Sigmoid colon (tissue), 7 donors: ENCODE measurements around the gene RPGRIP1L. TPM values are rescaled to one million over a fixed set of nuclear protein-coding genes. Genes with fewer than 3 reads are reported as not detected.

Source experiments
- DNase-seq: peaks from one replicate; pipeline ENCODE4 v3.0.0-alpha.2; 2019
- H3K27ac ChIP-seq, 4 donors: fragments of 200-600 bp; sonication (generic); one replicate each; pipeline ENCODE4 v1.5.1; 2016 to 2019; ENCODE audit warnings: mild to moderate bottlenecking in 1 of 4
- H3K27me3 ChIP-seq, 3 donors: fragments of 200-600 bp; sonication (generic); one replicate each; pipeline ENCODE4 v1.5.1; 2019; ENCODE audit warnings: mild to moderate bottlenecking in 1 of 3
- H3K36me3 ChIP-seq, 4 donors: fragments of 200-600 bp; sonication (generic); one replicate each; pipeline ENCODE4 v1.5.1; 2016 to 2019
- H3K4me1 ChIP-seq, 4 donors: fragments of 200-600 bp; sonication (generic); one replicate each; pipeline ENCODE4 v1.5.1; 2017 to 2019
- H3K4me3 ChIP-seq, 4 donors: fragments of 200-600 bp; sonication (generic); one replicate each; pipeline ENCODE4 v1.5.1; 2017 to 2019; ENCODE audit warnings: mild to moderate bottlenecking in 2 of 4, moderate library complexity in 1 of 4
- H3K9me3 ChIP-seq, 4 donors: fragments of 200-600 bp in 3 of 4; sonication (generic) in 3 of 4; one replicate each; pipeline versions ENCODE4 v1.5.1 to v1.6.1; 2013 to 2019
- EP300 ChIP-seq, 4 donors: sonication (generic); formaldehyde crosslinking; IDR thresholded peaks; one replicate each; pipeline ENCODE4 v1.6.1; 2017; ENCODE audit warnings: antibody characterized with exemption in 4 of 4
- POLR2A ChIP-seq, 2 donors: fragments of 450-650 bp; IDR thresholded peaks; one replicate each; pipeline ENCODE4 v1.6.1; 2016; ENCODE audit warnings: antibody characterized with exemption in 2 of 2, mild to moderate bottlenecking in 2 of 2, moderate library complexity in 2 of 2
- POLR2AphosphoS5 ChIP-seq, 4 donors: sonication (generic); formaldehyde crosslinking; IDR thresholded peaks; one replicate each; pipeline ENCODE4 v1.6.1; 2017; ENCODE audit warnings: antibody characterized with exemption in 4 of 4
- WGBS, 2 donors: extraction: QIAGEN DNeasy Blood & Tissue Kit; methylation state at CpG; one replicate each; pipeline ENCODE4 v1.1.7; 2013; 5-methylcytosine and 5-hydroxymethylcytosine counted together
- intact Hi-C: fragments of 100-400 bp; cut with DNase I; formaldehyde crosslinking; loops from one replicate; pipeline ENCODE4 v1.15.1; 2023
- polyA plus RNA-seq, 3 donors: library from polyadenylated mRNA; stranded (reverse); fragments of 200-250 nt; gene quantifications; one replicate each; pipeline ENCODE4 v1.2.3, GENCODE V29; 2013
- total RNA-seq, 4 donors: library from RNA; depleted of rRNA; stranded (reverse); fragments of >200 nt; gene quantifications; one replicate each; pipeline ENCODE4 v1.1.0, GENCODE V29; 2016
- TF ChIP-seq, protein P1 (sequence below), 4 experiments: fragments of 450-650 bp in 3 of 4; fragments of 200-600 bp in 1 of 4; IDR thresholded peaks; one replicate each; pipeline ENCODE4 v1.5.1; 2016 to 2019; ENCODE audit warnings: antibody characterized with exemption in 4 of 4, mild to moderate bottlenecking in 3 of 4, moderate library complexity in 2 of 4
- donor health status: healthy with polysubstance abuse.
- donor health status: Bipolar disorder and iron deficiency.
- donor health status: healthy.

The RPGRIP1L gene
- total and polyA plus RNA-seq, 7 donors = 0.46 to 5.8 (median 3.6) TPM

DNA sequence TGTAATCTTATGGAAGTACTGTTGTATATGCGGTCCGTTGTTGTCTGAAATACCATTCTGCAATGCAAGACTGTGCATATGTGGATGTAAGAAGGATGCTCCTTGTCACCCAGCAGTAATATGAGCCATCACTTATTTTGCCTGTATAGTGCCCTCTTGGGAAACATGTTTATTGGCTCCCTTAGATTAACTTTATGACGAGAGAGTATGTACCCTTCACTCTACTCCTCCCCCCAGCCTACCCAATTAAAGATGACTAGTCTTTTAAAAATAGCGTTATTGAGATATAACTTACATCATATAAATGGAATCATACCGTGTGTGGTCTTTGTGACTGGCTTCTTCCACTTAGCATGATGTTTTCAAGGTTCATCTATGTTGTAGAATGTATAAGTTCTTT, 33.9 kb upstream of the RPGRIP1L start:
- DNase-seq = no peak
- TF ChIP-seq EP300 (IDR thresholded peaks at IDR 0.05) (no peak), POLR2A (IDR thresholded peaks at IDR 0.05) (no peak), POLR2AphosphoS5 (IDR thresholded peaks at IDR 0.05) (no peak)
- TF ChIP-seq, protein P1, sequence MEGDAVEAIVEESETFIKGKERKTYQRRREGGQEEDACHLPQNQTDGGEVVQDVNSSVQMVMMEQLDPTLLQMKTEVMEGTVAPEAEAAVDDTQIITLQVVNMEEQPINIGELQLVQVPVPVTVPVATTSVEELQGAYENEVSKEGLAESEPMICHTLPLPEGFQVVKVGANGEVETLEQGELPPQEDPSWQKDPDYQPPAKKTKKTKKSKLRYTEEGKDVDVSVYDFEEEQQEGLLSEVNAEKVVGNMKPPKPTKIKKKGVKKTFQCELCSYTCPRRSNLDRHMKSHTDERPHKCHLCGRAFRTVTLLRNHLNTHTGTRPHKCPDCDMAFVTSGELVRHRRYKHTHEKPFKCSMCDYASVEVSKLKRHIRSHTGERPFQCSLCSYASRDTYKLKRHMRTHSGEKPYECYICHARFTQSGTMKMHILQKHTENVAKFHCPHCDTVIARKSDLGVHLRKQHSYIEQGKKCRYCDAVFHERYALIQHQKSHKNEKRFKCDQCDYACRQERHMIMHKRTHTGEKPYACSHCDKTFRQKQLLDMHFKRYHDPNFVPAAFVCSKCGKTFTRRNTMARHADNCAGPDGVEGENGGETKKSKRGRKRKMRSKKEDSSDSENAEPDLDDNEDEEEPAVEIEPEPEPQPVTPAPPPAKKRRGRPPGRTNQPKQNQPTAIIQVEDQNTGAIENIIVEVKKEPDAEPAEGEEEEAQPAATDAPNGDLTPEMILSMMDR (IDR thresholded peaks at IDR 0.05) = no peak
- Histone ChIP-seq H3K27me3 (no peaks in the 10 kb centered on the region), H3K27ac (no peak overlapping the region), H3K9me3 (no peaks in the 10 kb centered on the region), H3K4me3 (no peak overlapping the region), H3K4me1 (peaks cover 0 to 22% (median 7%) of the 10 kb centered on the region in 4 donors), H3K36me3 (no peaks in the 10 kb centered on the region)
- intact Hi-C loops = no loop called here
- 81 to 92% methylated on average over 5 of the region's 5 CpGs for WGBS, 2 donors

DNA sequence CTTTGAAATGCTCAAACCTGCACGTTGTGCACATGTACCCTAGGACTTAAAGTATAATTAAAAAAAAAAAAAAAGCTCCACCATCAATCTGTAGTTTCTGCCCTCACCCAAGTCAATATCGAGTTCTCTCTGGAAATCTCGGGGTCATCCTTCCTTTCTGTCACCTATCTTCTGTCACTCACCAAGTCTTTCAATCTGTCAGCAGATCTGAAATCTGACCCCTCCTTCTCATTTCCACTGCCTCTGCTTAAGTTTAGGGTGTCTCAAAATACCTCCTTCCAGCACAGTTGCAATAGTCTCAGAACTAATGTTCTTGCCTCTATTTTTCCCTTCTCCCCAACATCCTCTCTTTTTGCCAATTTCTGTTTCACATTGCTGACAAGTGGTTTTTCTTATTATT, 32.6 kb upstream of the RPGRIP1L start:
- TF ChIP-seq POLR2AphosphoS5 (IDR thresholded peaks at IDR 0.05) (no peak), POLR2A (IDR thresholded peaks at IDR 0.05) (no peak), EP300 (IDR thresholded peaks at IDR 0.05) (no peak)
- TF ChIP-seq, protein P1 (IDR thresholded peaks at IDR 0.05) = no peak
- DNase-seq = no peak
- no peaks in the 10 kb centered on the region for H3K9me3 ChIP-seq
- no peaks in the 10 kb centered on the region for H3K36me3 ChIP-seq
- H3K4me1 ChIP-seq = peaks cover 0 to 28% (median 15%) of the 10 kb centered on the region in 4 donors
- intact Hi-C loops = no loop called here
- WGBS, 2 donors = 91 to 94% methylated on average over 3 of the region's 3 CpGs
- H3K4me3 ChIP-seq = no peak overlapping the region
- H3K27ac ChIP-seq = no peak overlapping the region
- no peaks in the 10 kb centered on the region for H3K27me3 ChIP-seq

GRCh38 chr16:53734908-53735307, 31.2 kb upstream of the RPGRIP1L start:
- peaks cover 0 to 23% (median 15%) of the 10 kb centered on the region in 4 donors for H3K4me1 ChIP-seq
- WGBS, 2 donors = 96 to 99% methylated on average over 2 of the region's 2 CpGs
- H3K27ac ChIP-seq = no peak overlapping the region
- no peaks in the 10 kb centered on the region for H3K27me3 ChIP-seq
- no peak for DNase-seq
- H3K36me3 ChIP-seq = no peaks in the 10 kb centered on the region
- no peaks in the 10 kb centered on the region for H3K9me3 ChIP-seq
- no peak overlapping the region for H3K4me3 ChIP-seq
- intact Hi-C loops = no loop called here
- TF ChIP-seq POLR2AphosphoS5 (IDR thresholded peaks at IDR 0.05) = no peak
- no peak for TF ChIP-seq EP300 (IDR thresholded peaks at IDR 0.05)
- no peak for TF ChIP-seq POLR2A (IDR thresholded peaks at IDR 0.05)
- TF ChIP-seq, protein P1 (IDR thresholded peaks at IDR 0.05) = no peak

GRCh38 chr16:53732296-53732929, 28.8 kb upstream of the RPGRIP1L start:
- Histone ChIP-seq H3K4me3 (no peak overlapping the region), H3K27me3 (no peaks in the 10 kb centered on the region), H3K4me1 (peaks cover 0 to 23% (median 15%) of the 10 kb centered on the region in 4 donors), H3K27ac (no peak overlapping the region), H3K36me3 (no peaks in the 10 kb centered on the region), H3K9me3 (no peaks in the 10 kb centered on the region)
- intact Hi-C loops = no loop called here
- no peak for TF ChIP-seq EP300 (IDR thresholded peaks at IDR 0.05)
- TF ChIP-seq POLR2A (IDR thresholded peaks at IDR 0.05) = no peak
- TF ChIP-seq POLR2AphosphoS5 (IDR thresholded peaks at IDR 0.05) = no peak
- no peak for DNase-seq
- 12 to 63% methylated on average over 4 of the region's 4 CpGs for WGBS, 2 donors

DNA sequence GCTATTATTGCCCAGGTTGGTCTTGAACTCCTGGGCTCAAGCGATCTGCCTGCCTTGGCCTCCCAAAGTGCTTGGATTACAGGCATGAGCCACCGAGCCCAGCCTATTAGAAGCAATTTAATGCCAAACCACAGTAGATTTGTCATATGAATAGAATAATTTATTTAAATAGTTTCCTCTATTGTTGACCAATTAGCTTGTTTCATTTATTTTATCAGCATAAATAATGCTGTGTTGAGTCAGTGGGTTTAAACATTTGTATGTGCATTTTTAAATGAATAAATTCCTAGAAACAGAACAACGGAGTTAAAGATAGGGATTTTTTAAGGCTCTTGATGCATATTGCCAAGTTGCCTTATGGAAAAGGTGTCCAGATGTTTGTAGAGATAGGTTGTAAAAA, 27.0 kb upstream of the RPGRIP1L start:
- no peaks in the 10 kb centered on the region for H3K36me3 ChIP-seq
- H3K4me3 ChIP-seq = no peak overlapping the region
- no peak for DNase-seq
- H3K27me3 ChIP-seq = no peaks in the 10 kb centered on the region
- no peak overlapping the region for H3K27ac ChIP-seq
- 92 to 93% methylated on average over 3 of the region's 3 CpGs for WGBS, 2 donors
- peaks cover 0 to 30% (median 18%) of the 10 kb centered on the region in 4 donors for H3K4me1 ChIP-seq
- intact Hi-C loops = no loop called here
- H3K9me3 ChIP-seq = no peaks in the 10 kb centered on the region
- no peak for TF ChIP-seq POLR2A (IDR thresholded peaks at IDR 0.05)
- no peak for TF ChIP-seq EP300 (IDR thresholded peaks at IDR 0.05)
- TF ChIP-seq, protein P1 (IDR thresholded peaks at IDR 0.05) = no peak
- no peak for TF ChIP-seq POLR2AphosphoS5 (IDR thresholded peaks at IDR 0.05)
